GM23338 (cell line): Measurements from ENCODE around the gene TMEM117. TPM values are rescaled to one million over a fixed set of nuclear protein-coding genes. Genes with fewer than 3 reads are reported as not detected.

Experiments
- ATAC-seq: fragments of 200-7000 bp; cut with Tn5 transposase; 3 replicates; pipeline ENCODE4 v1.9.1; 2020
- DNase-seq: peaks from one replicate; pipeline ENCODE4 v3.0.0-alpha.2; 2015; ENCODE audit warnings: low spot score
- H2AFZ ChIP-seq: fragments of 200-600 bp; sonication (generic); 2 replicates; pipeline ENCODE4 v1.8.0; 2016; ENCODE audit warnings: antibody characterized with exemption, mild to moderate bottlenecking, moderate library complexity
- H3F3A ChIP-seq: fragments of 200-600 bp; sonication (generic); replicated peaks from 2 replicates; pipeline ENCODE4 v1.8.0; 2017; ENCODE audit warnings: antibody characterized with exemption, mixed run types, low read depth
- H3K27ac ChIP-seq: fragments of 200-600 bp; sonication (generic); 2 replicates; pipeline ENCODE4 v1.6.1; 2016; ENCODE audit warnings: low read depth
- H3K27me3 ChIP-seq: fragments of 200-600 bp; sonication (generic); 2 replicates; pipeline ENCODE4 v1.8.0; 2016; ENCODE audit warnings: mild to moderate bottlenecking, mixed run types, moderate library complexity; ENCODE audit not compliant: insufficient read depth
- H3K36me3 ChIP-seq: fragments of 200-600 bp; sonication (generic); 2 replicates; pipeline ENCODE4 v1.8.0; 2016; ENCODE audit warnings: mild to moderate bottlenecking; ENCODE audit not compliant: insufficient read depth
- H3K4me1 ChIP-seq: fragments of 200-600 bp; sonication (generic); 2 replicates; pipeline ENCODE4 v1.8.0; 2016; ENCODE audit warnings: mild to moderate bottlenecking, moderate library complexity; ENCODE audit not compliant: insufficient read depth
- H3K4me2 ChIP-seq: fragments of 200-600 bp; sonication (generic); 2 replicates; pipeline ENCODE4 v1.7.1; 2017; ENCODE audit warnings: mixed run types
- H3K4me3 ChIP-seq: fragments of 200-600 bp; sonication (generic); 2 replicates; pipeline ENCODE4 v1.6.1; 2016; ENCODE audit warnings: mixed run types
- H3K79me2 ChIP-seq: fragments of 200-600 bp; sonication (generic); replicated peaks from 2 replicates; pipeline ENCODE4 v1.8.0; 2017; ENCODE audit warnings: mild to moderate bottlenecking; ENCODE audit not compliant: insufficient read depth
- H3K9me2 ChIP-seq: fragments of 200-600 bp; sonication (generic); 2 replicates; pipeline ENCODE4 v1.8.0; 2017; ENCODE audit not compliant: insufficient read depth
- H4K20me1 ChIP-seq: fragments of 200-600 bp; sonication (generic); replicated peaks from 2 replicates; pipeline ENCODE4 v1.8.0; 2017; ENCODE audit warnings: mild to moderate bottlenecking; ENCODE audit not compliant: insufficient read depth
- H3K27ac Mint-ChIP-seq: 2 replicates; pipeline ENCODE4 v1.8.0; 2020; ENCODE audit warnings: inconsistent platforms, mild to moderate bottlenecking, moderate library complexity, mixed read lengths
- H3K27me3 Mint-ChIP-seq: 3 replicates; pipeline ENCODE4 v1.8.0; 2022; ENCODE audit warnings: low read depth, mild to moderate bottlenecking, moderate library complexity, mixed read lengths, inconsistent platforms; ENCODE audit not compliant: insufficient read depth, poor library complexity
- H3K36me3 Mint-ChIP-seq: 3 replicates; pipeline ENCODE4 v1.8.0; 2021; ENCODE audit warnings: low read depth, mild to moderate bottlenecking, inconsistent platforms, moderate library complexity, mixed read lengths
- H3K4me1 Mint-ChIP-seq: 3 replicates; pipeline ENCODE4 v1.8.0; 2020; ENCODE audit warnings: mild to moderate bottlenecking, inconsistent platforms, mixed read lengths
- H3K4me3 Mint-ChIP-seq: 3 replicates; pipeline ENCODE4 v1.8.0; 2021; ENCODE audit warnings: moderate library complexity, mild to moderate bottlenecking, inconsistent platforms, mixed read lengths
- H3K9me3 Mint-ChIP-seq: 3 replicates; pipeline ENCODE4 v1.8.0; 2020; ENCODE audit warnings: moderate library complexity, mild to moderate bottlenecking, inconsistent platforms, mixed read lengths
- CREB1 ChIP-seq: fragments of 250-450 bp; sonication (Bioruptor Pico); IDR thresholded peaks from 2 replicates; pipeline ENCODE4 v1.5.0; 2020; ENCODE audit warnings: low read depth, mild to moderate bottlenecking, moderate library complexity
- CTCF ChIP-seq, 2 experiments: fragments of 200-600 bp in 1 of 2; sonication (generic) in 1 of 2; conservative IDR thresholded peaks; 2 replicates each; pipeline versions ENCODE4 v1.5.1 to v1.6.1; 2016 to 2017; ENCODE audit warnings: antibody characterized with exemption in 2 of 2, low read depth in 2 of 2, mild to moderate bottlenecking in 2 of 2, moderate library complexity in 1 of 2
- EZH2 ChIP-seq: fragments of 200-600 bp; sonication (generic); IDR thresholded peaks from one replicate; pipeline ENCODE4 v1.8.0; 2017; ENCODE audit warnings: antibody characterized with exemption, mild to moderate bottlenecking, low read depth; ENCODE audit not compliant: unreplicated experiment
- EZH2phosphoT487 ChIP-seq: fragments of 200-600 bp; sonication (generic); IDR thresholded peaks from one replicate; pipeline ENCODE4 v1.8.1; 2018; ENCODE audit warnings: antibody characterized with exemption; ENCODE audit not compliant: unreplicated experiment
- NANOG ChIP-seq: IDR thresholded peaks from 2 replicates; pipeline ENCODE4 v1.6.1; 2016; ENCODE audit warnings: antibody characterized with exemption, borderline replicate concordance
- POLR2AphosphoS5 ChIP-seq: IDR thresholded peaks from 2 replicates; pipeline ENCODE4 v1.6.1; 2016; ENCODE audit warnings: antibody characterized with exemption, low read depth
- STAT1 ChIP-seq: IDR thresholded peaks from one replicate; pipeline ENCODE4 v1.6.1; 2016; ENCODE audit warnings: antibody characterized with exemption; ENCODE audit not compliant: unreplicated experiment
- polyA plus RNA-seq: library from polyadenylated mRNA; unstranded; fragments of >200 nt; fragmentation: Nextera tagmentation; extraction: Ambion mirVana; gene quantifications from 2 replicates; pipeline ENCODE4 v1.2.1, GENCODE V29; 2016
- total RNA-seq: library from RNA; depleted of rRNA; stranded (reverse); fragments of >200 nt; shearing (Covaris generic); gene quantifications from 2 replicates; pipeline ENCODE4 v1.2.3, GENCODE V29; 2014
- TF ChIP-seq, protein P1 (sequence below): IDR thresholded peaks from one replicate; pipeline ENCODE4 v1.6.1; 2018; ENCODE audit warnings: antibody characterized with exemption; ENCODE audit not compliant: unreplicated experiment

The TMEM117 gene
- total and polyA plus RNA-seq, 2 experiments from 2014 or later: 0.94 to 1.6 TPM

DNA sequence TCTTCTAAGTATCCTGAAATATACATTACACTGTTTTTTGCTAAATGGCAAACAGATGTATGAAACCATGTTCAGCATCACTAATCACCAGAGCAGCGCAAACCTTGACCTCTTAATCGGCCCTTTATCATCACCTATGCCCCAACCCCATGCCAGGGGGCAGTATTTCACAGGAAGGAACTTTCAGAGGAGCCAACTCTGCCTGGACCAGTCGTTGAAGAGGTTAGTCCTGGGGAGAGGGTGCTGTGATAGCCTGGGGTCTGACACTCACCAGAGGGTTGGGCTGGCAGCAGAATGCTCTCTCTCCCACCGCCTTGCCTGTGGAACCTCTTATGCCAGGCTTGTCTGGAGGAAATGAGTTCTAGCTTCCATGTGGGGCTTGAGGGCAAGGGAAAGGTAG is 411.7 kb downstream of the TMEM117 start:
- no peaks in the 10 kb centered on the region for H3F3A ChIP-seq
- H3K4me3 Mint-ChIP-seq: no peak overlapping the region
- H3K36me3 Mint-ChIP-seq: no peaks in the 10 kb centered on the region
- no peaks in the 10 kb centered on the region for H4K20me1 ChIP-seq
- 0 out of 2 replicates have a peak, but pooled peaks cover 3% of the 10 kb centered on the region for H3K9me2 ChIP-seq
- no peaks in the 10 kb centered on the region for H3K4me1 ChIP-seq
- H3K9me3 Mint-ChIP-seq: no peaks in the 10 kb centered on the region
- H3K27ac ChIP-seq: no peak overlapping the region
- no peak overlapping the region for H3K27ac Mint-ChIP-seq
- peak; percentile 71 for DNase-seq
- H3K4me3 ChIP-seq: no peak overlapping the region
- no peaks in the 10 kb centered on the region for H3K27me3 ChIP-seq
- TF ChIP-seq NANOG: no peak
- no peak for TF ChIP-seq EZH2
- no peak for TF ChIP-seq CREB1 (CRISPR knock-in tag)
- no peak for TF ChIP-seq POLR2AphosphoS5
- TF ChIP-seq, protein P1, sequence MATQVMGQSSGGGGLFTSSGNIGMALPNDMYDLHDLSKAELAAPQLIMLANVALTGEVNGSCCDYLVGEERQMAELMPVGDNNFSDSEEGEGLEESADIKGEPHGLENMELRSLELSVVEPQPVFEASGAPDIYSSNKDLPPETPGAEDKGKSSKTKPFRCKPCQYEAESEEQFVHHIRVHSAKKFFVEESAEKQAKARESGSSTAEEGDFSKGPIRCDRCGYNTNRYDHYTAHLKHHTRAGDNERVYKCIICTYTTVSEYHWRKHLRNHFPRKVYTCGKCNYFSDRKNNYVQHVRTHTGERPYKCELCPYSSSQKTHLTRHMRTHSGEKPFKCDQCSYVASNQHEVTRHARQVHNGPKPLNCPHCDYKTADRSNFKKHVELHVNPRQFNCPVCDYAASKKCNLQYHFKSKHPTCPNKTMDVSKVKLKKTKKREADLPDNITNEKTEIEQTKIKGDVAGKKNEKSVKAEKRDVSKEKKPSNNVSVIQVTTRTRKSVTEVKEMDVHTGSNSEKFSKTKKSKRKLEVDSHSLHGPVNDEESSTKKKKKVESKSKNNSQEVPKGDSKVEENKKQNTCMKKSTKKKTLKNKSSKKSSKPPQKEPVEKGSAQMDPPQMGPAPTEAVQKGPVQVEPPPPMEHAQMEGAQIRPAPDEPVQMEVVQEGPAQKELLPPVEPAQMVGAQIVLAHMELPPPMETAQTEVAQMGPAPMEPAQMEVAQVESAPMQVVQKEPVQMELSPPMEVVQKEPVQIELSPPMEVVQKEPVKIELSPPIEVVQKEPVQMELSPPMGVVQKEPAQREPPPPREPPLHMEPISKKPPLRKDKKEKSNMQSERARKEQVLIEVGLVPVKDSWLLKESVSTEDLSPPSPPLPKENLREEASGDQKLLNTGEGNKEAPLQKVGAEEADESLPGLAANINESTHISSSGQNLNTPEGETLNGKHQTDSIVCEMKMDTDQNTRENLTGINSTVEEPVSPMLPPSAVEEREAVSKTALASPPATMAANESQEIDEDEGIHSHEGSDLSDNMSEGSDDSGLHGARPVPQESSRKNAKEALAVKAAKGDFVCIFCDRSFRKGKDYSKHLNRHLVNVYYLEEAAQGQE: no peak
- peak; percentile 72 to 77 for TF ChIP-seq CTCF (conservative IDR thresholded peaks at IDR 0.05; ENCODE audit: low read depth in 2 of 2)
- no peak for TF ChIP-seq STAT1
- no peak overlapping the region for H2AFZ ChIP-seq
- no peaks in the 10 kb centered on the region for H3K27me3 Mint-ChIP-seq
- no peaks in the 10 kb centered on the region for H3K4me1 Mint-ChIP-seq
- no peak overlapping the region for H3K4me2 ChIP-seq
- H3K36me3 ChIP-seq: 0 out of 2 replicates have a peak, but pooled peaks cover 4% of the 10 kb centered on the region
- no peaks in the 10 kb centered on the region for H3K79me2 ChIP-seq
- ATAC-seq: peak; percentile 77

- H3K36me3 ChIP-seq: 0 out of 2 replicates have a peak, but pooled peaks cover 4% of the 10 kb centered on the region
- Mint-ChIP-seq H3K4me3 (no peak overlapping the region), H3K4me1 (no peaks in the 10 kb centered on the region)
- TF ChIP-seq EZH2phosphoT487: no peak
- TF ChIP-seq, protein P1: no peak
- TF ChIP-seq STAT1: no peak
Measured at GRCh38 chr12:44248436-44248835, 412.6 kb downstream of the TMEM117 start.

More at GRCh38 chr12:44248436-44248835, 412.6 kb downstream of the TMEM117 start:
- Histone ChIP-seq H2AFZ (no peak overlapping the region), H4K20me1 (no peaks in the 10 kb centered on the region), H3K4me3 (no peak overlapping the region), H3K27ac (no peak overlapping the region), H3K4me1 (no peaks in the 10 kb centered on the region), H3K4me2 (no peak overlapping the region), H3K9me2 (0 out of 2 replicates have a peak, but pooled peaks cover 3% of the 10 kb centered on the region), H3K27me3 (no peaks in the 10 kb centered on the region), H3K79me2 (no peaks in the 10 kb centered on the region), H3F3A (no peaks in the 10 kb centered on the region)
- no peak for ATAC-seq
- Mint-ChIP-seq H3K27ac (no peak overlapping the region), H3K36me3 (no peaks in the 10 kb centered on the region), H3K27me3 (no peaks in the 10 kb centered on the region), H3K9me3 (no peaks in the 10 kb centered on the region)
- DNase-seq: no peak
